OCI-LY7 (cell line): ENCODE results near the gene ORC6. TPM values are rescaled to one million over a fixed set of nuclear protein-coding genes. Genes with fewer than 3 reads are reported as not detected.

Experiments used
- BruUV-seq: library from RNA; stranded (reverse); fragments of 400-500 nt; replicated peaks from 2 replicates; lab custom pipeline; 2021; lab: Mats Ljungman, UMichigan
- CTCF ChIA-PET: fragments of 300-600 bp; sonication (Branson Sonifier 250); formaldehyde crosslinking; loops from one replicate; lab custom pipeline; 2022; ENCODE audit warnings: antibody characterized with exemption; ENCODE audit not compliant: unreplicated experiment; lab: Charles Lee
- POLR2A ChIA-PET: fragments of 300-600 bp; sonication (Branson Sonifier 250); formaldehyde crosslinking; loops from one replicate; lab custom pipeline; 2022; ENCODE audit warnings: antibody characterized with exemption; lab: Charles Lee
- DNase-seq: peaks from one replicate; pipeline ENCODE4 v3.0.0-alpha.2; 2015; ENCODE audit warnings: low spot score
- H2AFZ ChIP-seq: fragments of 200-600 bp; sonication (generic), shearing (Covaris generic); 2 replicates; pipeline ENCODE4 v1.6.1; 2014; ENCODE audit warnings: mild to moderate bottlenecking, antibody characterized with exemption, low read length, moderate library complexity
- H3K27ac ChIP-seq: fragments of 200-600 bp; sonication (generic); 2 replicates; pipeline ENCODE4 v1.5.1; 2014; ENCODE audit warnings: mixed run types, low read depth, mild to moderate bottlenecking, moderate library complexity, low read length, inconsistent platforms; ENCODE audit not compliant: poor library complexity, severe bottlenecking
- H3K36me3 ChIP-seq: fragments of 200-600 bp; sonication (generic); 2 replicates; pipeline ENCODE4 v1.6.1; 2014; ENCODE audit warnings: mild to moderate bottlenecking, antibody characterized with exemption, low read length, moderate library complexity, mixed read lengths; ENCODE audit not compliant: insufficient read depth
- H3K4me1 ChIP-seq: fragments of 200-600 bp; sonication (generic); 2 replicates; pipeline ENCODE4 v1.5.1; 2014; ENCODE audit warnings: mild to moderate bottlenecking, low read length; ENCODE audit not compliant: insufficient read depth, poor library complexity, severe bottlenecking
- H3K4me2 ChIP-seq: fragments of 200-600 bp; sonication (generic); 2 replicates; pipeline ENCODE4 v1.6.1; 2014; ENCODE audit warnings: mild to moderate bottlenecking, low read length
- H3K4me3 ChIP-seq: fragments of 200-600 bp; sonication (generic); 2 replicates; pipeline ENCODE4 v1.5.1; 2014; ENCODE audit warnings: mild to moderate bottlenecking, low read depth, low read length; ENCODE audit not compliant: poor library complexity, severe bottlenecking
- H3K79me2 ChIP-seq: fragments of 200-600 bp; sonication (generic); 2 replicates; pipeline ENCODE4 v1.6.1; 2016; ENCODE audit warnings: low read depth, mild to moderate bottlenecking, low read length, moderate library complexity, mixed read lengths; ENCODE audit not compliant: insufficient read depth
- H3K9me2 ChIP-seq: fragments of 200-600 bp; sonication (generic); 2 replicates; pipeline ENCODE4 v1.6.1; 2016; ENCODE audit warnings: mild to moderate bottlenecking, low read length, mixed read lengths; ENCODE audit not compliant: insufficient read depth
- H3K9me3 ChIP-seq: fragments of 200-600 bp; sonication (generic); 2 replicates; pipeline ENCODE4 v1.6.1; 2014; ENCODE audit warnings: mild to moderate bottlenecking, mixed run types, low read length, mixed read lengths
- H4K20me1 ChIP-seq: fragments of 200-600 bp; sonication (generic); 2 replicates; pipeline ENCODE4 v1.6.1; 2014; ENCODE audit warnings: mild to moderate bottlenecking, antibody characterized with exemption, low read length, moderate library complexity, mixed read lengths; ENCODE audit not compliant: insufficient read depth
- CTCF ChIP-seq: fragments of 200-600 bp; sonication (generic); conservative IDR thresholded peaks from 2 replicates; pipeline ENCODE4 v1.5.1; 2014; ENCODE audit warnings: mild to moderate bottlenecking, antibody characterized with exemption, low read length, moderate library complexity, mixed read lengths
- EZH2phosphoT487 ChIP-seq: fragments of 200-600 bp; sonication (generic); IDR thresholded peaks from 2 replicates; pipeline ENCODE4 v1.6.1; 2018; ENCODE audit warnings: low read depth, borderline replicate concordance, mild to moderate bottlenecking, mixed run types, antibody characterized with exemption, low read length, moderate library complexity, mixed read lengths
- intact Hi-C: fragments of 100-400 bp; cut with micrococcal nuclease; formaldehyde crosslinking; loops from one replicate; pipeline ENCODE4 v1.10.0; 2022; ENCODE audit not compliant: unreplicated experiment
- total RNA-seq, 2 experiments: library from RNA; depleted of rRNA in 1 of 2; stranded (reverse); fragments of >200 nt in 1 of 2; shearing (Covaris generic) in 1 of 2; gene quantifications; 2 replicates each; pipeline ENCODE4 v1.2.3, GENCODE V29; 2014 to 2022

The ORC6 gene
- total RNA-seq, 2 experiments from 2014 or later: 67.4 to 100 TPM

- BruUV-seq: no TSS peak
- H3K4me1 ChIP-seq: no peaks in the 10 kb centered on the region
- H3K79me2 ChIP-seq: no peaks in the 10 kb centered on the region
- no peak for TF ChIP-seq CTCF
- no peak for TF ChIP-seq EZH2phosphoT487
- ChIA-PET POLR2A (no interaction called here), CTCF (no interaction called here)
- peaks cover 19% of the 10 kb centered on the region for H3K36me3 ChIP-seq
- no peaks in the 10 kb centered on the region for H3K9me2 ChIP-seq
- H3K9me3 ChIP-seq: no peaks in the 10 kb centered on the region
- no peak overlapping the region for H2AFZ ChIP-seq
- no peak overlapping the region for H3K4me3 ChIP-seq
- no peak for DNase-seq
- no peak overlapping the region for H3K27ac ChIP-seq
- no peaks in the 10 kb centered on the region for H4K20me1 ChIP-seq
- H3K4me2 ChIP-seq: no peak overlapping the region
- intact Hi-C loops: no loop called here
These were observed 17.2 kb downstream of the ORC6 start for GRCh38 chr16:46706642-46707041.

DNA sequence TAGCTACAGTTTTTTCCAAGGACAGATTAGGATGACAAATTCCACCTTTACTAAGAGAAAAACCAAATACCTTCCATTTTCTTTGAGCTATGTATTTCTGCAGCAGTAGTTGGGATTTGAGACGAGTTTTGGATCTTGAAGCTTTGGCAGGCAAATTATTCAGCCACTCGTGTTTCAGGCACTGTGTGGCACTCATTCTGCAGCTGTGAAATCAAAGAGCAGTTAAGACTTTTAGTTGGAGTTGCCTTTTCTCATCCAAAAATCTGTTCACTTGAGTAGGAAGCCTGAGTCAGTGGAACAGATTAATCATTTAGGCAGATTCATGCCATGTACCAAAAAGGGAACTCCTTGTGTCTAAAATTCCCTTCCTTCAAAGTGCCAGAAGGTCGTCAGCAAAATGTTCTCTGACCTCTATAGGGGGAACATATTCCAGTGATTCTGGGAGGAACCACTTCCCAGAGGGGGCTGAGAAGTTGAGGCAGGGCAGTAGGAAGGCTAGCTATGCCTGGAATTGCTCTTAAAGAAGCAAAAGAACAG is 20.1 kb downstream of the ORC6 start:
- ChIA-PET POLR2A (interaction anchor here (0.6 to 1.9 kb wide), 10 partner anchors 11 to 662 kb away, joined by 3 to 5 read pairs (median 3); no protein-coding TSS in a partner anchor), CTCF (no interaction called here)
- intact Hi-C loops: no loop called here
- Histone ChIP-seq H3K27ac (no peak overlapping the region), H4K20me1 (no peaks in the 10 kb centered on the region), H2AFZ (no peak overlapping the region), H3K9me2 (no peaks in the 10 kb centered on the region), H3K4me3 (no peak overlapping the region), H3K9me3 (no peaks in the 10 kb centered on the region), H3K79me2 (no peaks in the 10 kb centered on the region), H3K4me2 (no peak overlapping the region), H3K4me1 (peaks cover 5% of the 10 kb centered on the region), H3K36me3 (no peaks in the 10 kb centered on the region)
- DNase-seq: no peak
- TF ChIP-seq EZH2phosphoT487: no peak
- no peak for TF ChIP-seq CTCF
- no TSS peak for BruUV-seq
